ENCODE data around the gene TCTN2. TPM values are rescaled to one million over a fixed set of nuclear protein-coding genes. Genes with fewer than 3 reads are reported as not detected.

Gene TCTN2
- total RNA-seq, 1 experiment from 2014 or later, result 9.6 TPM

- no peak for DNase-seq (ENCODE audit: low spot score)
- ChIA-PET POLR2A (ENCODE audit: low non-redundant PET) (no interaction called here), CTCF (no interaction called here)
- Histone ChIP-seq H3K27me3 (replicated peaks; ENCODE audit: insufficient read depth, low read depth, low read length, poor library complexity) (no peaks in the 10 kb centered on the region), H3K27ac (ENCODE audit: low read depth, low read length, poor library complexity, severe bottlenecking) (no peak overlapping the region), H3K4me1 (ENCODE audit: insufficient read depth, low read length, poor library complexity, severe bottlenecking) (no peaks in the 10 kb centered on the region), H3K36me3 (ENCODE audit: insufficient read depth, low read length, poor library complexity, severe bottlenecking) (peaks cover 20% of the 10 kb centered on the region), H3K9me3 (ENCODE audit: low read depth, low read length, poor library complexity, severe bottlenecking) (no peaks in the 10 kb centered on the region), H3K4me3 (ENCODE audit: low read depth, low read length, poor library complexity, severe bottlenecking) (no peak overlapping the region)
- BruUV-seq (replicated peaks), result no TSS peak
- intact Hi-C loops (cut with micrococcal nuclease; ENCODE audit: unreplicated experiment), result no loop called here
- TF ChIP-seq CTCF (conservative IDR thresholded peaks at IDR 0.05; ENCODE audit: low read depth, low read length) (no peak), EZH2 (IDR thresholded peaks at IDR 0.05; ENCODE audit: borderline replicate concordance, low read depth, low read length, poor library complexity, severe bottlenecking) (no peak)
Observed at GRCh38 chr12:123720141-123720814, 49.4 kb downstream of the TCTN2 start.

- Histone ChIP-seq H3K27ac (ENCODE audit: low read depth, low read length, poor library complexity, severe bottlenecking) (no peak overlapping the region), H3K27me3 (replicated peaks; ENCODE audit: insufficient read depth, low read depth, low read length, poor library complexity) (no peaks in the 10 kb centered on the region), H3K4me3 (ENCODE audit: low read depth, low read length, poor library complexity, severe bottlenecking) (no peak overlapping the region), H3K4me1 (ENCODE audit: insufficient read depth, low read length, poor library complexity, severe bottlenecking) (no peaks in the 10 kb centered on the region), H3K9me3 (ENCODE audit: low read depth, low read length, poor library complexity, severe bottlenecking) (no peaks in the 10 kb centered on the region), H3K36me3 (ENCODE audit: insufficient read depth, low read length, poor library complexity, severe bottlenecking) (peaks cover 28% of the 10 kb centered on the region)
- TF ChIP-seq EZH2 (IDR thresholded peaks at IDR 0.05; ENCODE audit: borderline replicate concordance, low read depth, low read length, poor library complexity, severe bottlenecking), result no peak
- no peak for TF ChIP-seq CTCF (conservative IDR thresholded peaks at IDR 0.05; ENCODE audit: low read depth, low read length)
- DNase-seq (ENCODE audit: low spot score), result no peak
- BruUV-seq (replicated peaks), result TSS peak; percentile 9
- intact Hi-C loops (cut with micrococcal nuclease; ENCODE audit: unreplicated experiment), result no loop called here
- CTCF ChIA-PET, result no interaction called here
- POLR2A ChIA-PET (ENCODE audit: low non-redundant PET), result no interaction called here
Observed at GRCh38 chr12:123721245-123721644, 50.3 kb downstream of the TCTN2 start.

- CTCF ChIA-PET, result no interaction called here
- TF ChIP-seq EZH2 (IDR thresholded peaks at IDR 0.05; ENCODE audit: borderline replicate concordance, low read depth, low read length, poor library complexity, severe bottlenecking) (no peak), CTCF (conservative IDR thresholded peaks at IDR 0.05; ENCODE audit: low read depth, low read length) (no peak)
- H3K36me3 ChIP-seq (ENCODE audit: insufficient read depth, low read length, poor library complexity, severe bottlenecking), result peaks cover 40% of the 10 kb centered on the region
- no peaks in the 10 kb centered on the region for H3K27me3 ChIP-seq (replicated peaks; ENCODE audit: insufficient read depth, low read depth, low read length, poor library complexity)
- intact Hi-C loops (cut with micrococcal nuclease; ENCODE audit: unreplicated experiment), result no loop called here
- no TSS peak for BruUV-seq (replicated peaks)
- no peak overlapping the region for H3K27ac ChIP-seq (ENCODE audit: low read depth, low read length, poor library complexity, severe bottlenecking)
- no peaks in the 10 kb centered on the region for H3K9me3 ChIP-seq (ENCODE audit: low read depth, low read length, poor library complexity, severe bottlenecking)
- DNase-seq (ENCODE audit: low spot score), result no peak
- H3K4me1 ChIP-seq (ENCODE audit: insufficient read depth, low read length, poor library complexity, severe bottlenecking), result no peaks in the 10 kb centered on the region
- no peak overlapping the region for H3K4me3 ChIP-seq (ENCODE audit: low read depth, low read length, poor library complexity, severe bottlenecking)
- POLR2A ChIA-PET (ENCODE audit: low non-redundant PET), result interaction anchor here (0.7 kb wide), 1 partner anchor 28 kb away, joined by 3 read pairs; no protein-coding TSS in a partner anchor
Observed at GRCh38 chr12:123723011-123723410, 52.1 kb downstream of the TCTN2 start.
